K562 (cell line): Measurements from ENCODE around the gene PRPF6. TPM values are rescaled to one million over a fixed set of nuclear protein-coding genes. Genes with fewer than 3 reads are reported as not detected.

Source experiments
- ATAC-seq: fragments of 200-7000 bp; cut with Tn5 transposase; 3 replicates; pipeline ENCODE4 v1.9.1; 2020; ENCODE audit warnings: moderate library complexity
- BruUV-seq: library from RNA; stranded (reverse); fragments of 400-500 nt; replicated peaks from 2 replicates; lab custom pipeline; 2021; lab: Mats Ljungman, UMichigan
- CTCF ChIA-PET: fragments of 300-600 bp; formaldehyde crosslinking; extraction: SDS; loops from one replicate; lab custom pipeline; 2021; ENCODE audit warnings: low intra/inter-chr PET ratio; lab: Yijun Ruan, JAX
- POLR2A ChIA-PET: fragments of 300-600, 350-650 bp; sonication (Branson Sonifier 250); formaldehyde crosslinking; extraction: SDS; loops from one replicate; lab custom pipeline; 2021; ENCODE audit warnings: antibody characterized with exemption, inconsistent platforms; lab: Yijun Ruan, JAX
- DNase-seq, 4 experiments: peaks; one replicate each; pipeline versions ENCODE4 v3.0.0 to v3.0.0-alpha.2; 2011 to 2018; ENCODE audit warnings: low spot score in 3 of 4, mixed read lengths in 3 of 4; ENCODE audit errors: extremely low read depth in 1 of 4
- FAIRE-seq: peaks from 2 replicates; lab custom pipeline; 2011; peaks lifted over from hg19 to GRCh38; lab: Jason Lieb, UNC
- H2AFZ ChIP-seq: 2 replicates; pipeline ENCODE4 v1.6.0; 2011; ENCODE audit warnings: low read depth, low read length, control low read depth, inconsistent platforms
- H3K27ac ChIP-seq: fragments of 200-600 bp; 3 replicates; pipeline ENCODE4 v1.8.0; 2011; ENCODE audit warnings: low read depth, mild to moderate bottlenecking, control low read depth, inconsistent platforms, low read length, moderate library complexity, mixed read lengths; ENCODE audit errors: extremely low read depth
- H3K27me3 ChIP-seq, 2 experiments: fragments of 300-600 bp in 1 of 2; 2 replicates in 1 of 2; 3 replicates in 1 of 2; pipeline versions ENCODE4 v1.6.0 to v1.8.0; 2011; ENCODE audit warnings: inconsistent platforms in 2 of 2, low read length in 2 of 2, mild to moderate bottlenecking in 1 of 2, mixed read lengths in 1 of 2, moderate library complexity in 1 of 2; ENCODE audit not compliant: control insufficient read depth in 2 of 2, insufficient read depth in 2 of 2
- H3K36me3 ChIP-seq: fragments of 300-600 bp; 3 replicates; pipeline ENCODE4 v1.8.0; 2011; ENCODE audit warnings: mild to moderate bottlenecking, low read length, inconsistent platforms; ENCODE audit not compliant: control insufficient read depth, insufficient read depth
- H3K4me1 ChIP-seq, 2 experiments: fragments of 200-600 bp in 1 of 2; replicated peaks in 1 of 2; 2 replicates in 1 of 2; 3 replicates in 1 of 2; pipeline versions ENCODE4 v1.5.1 to v1.8.0; 2011; ENCODE audit warnings: inconsistent platforms in 2 of 2, low read length in 2 of 2, mild to moderate bottlenecking in 1 of 2, mixed read lengths in 1 of 2, moderate library complexity in 1 of 2; ENCODE audit not compliant: control insufficient read depth in 2 of 2, insufficient read depth in 2 of 2
- H3K4me2 ChIP-seq: 2 replicates; pipeline ENCODE4 v1.6.1; 2011; ENCODE audit warnings: low read length, control low read depth, inconsistent platforms, mixed read lengths; ENCODE audit not compliant: insufficient read depth
- H3K4me3 ChIP-seq: fragments of 200-600 bp; sonication (generic), shearing (Covaris generic); 2 replicates; pipeline ENCODE4 v1.5.1; 2016; ENCODE audit warnings: control low read depth, inconsistent platforms
- H3K79me2 ChIP-seq: fragments of 200-600 bp; 3 replicates; pipeline ENCODE4 v1.8.0; 2011; ENCODE audit warnings: low read length, inconsistent platforms; ENCODE audit not compliant: control insufficient read depth, insufficient read depth
- H3K9ac ChIP-seq, 2 experiments: 2 replicates each; pipeline versions ENCODE4 v1.6.0 to v1.6.1; 2011; ENCODE audit warnings: low read depth in 2 of 2, low read length in 2 of 2, control low read depth in 1 of 2, inconsistent platforms in 1 of 2, mild to moderate bottlenecking in 1 of 2, mixed read lengths in 1 of 2; ENCODE audit not compliant: insufficient read depth in 1 of 2
- H3K9me1 ChIP-seq: one replicate; pipeline ENCODE4 v1.6.0; 2011; ENCODE audit warnings: inconsistent platforms, mild to moderate bottlenecking, low read length, moderate library complexity; ENCODE audit not compliant: control insufficient read depth, insufficient read depth
- H3K9me3 ChIP-seq: replicated peaks from 2 replicates; pipeline ENCODE4 v1.5.1; 2011; ENCODE audit warnings: low read depth, low read length, inconsistent platforms; ENCODE audit not compliant: control insufficient read depth, insufficient read depth
- H4K20me1 ChIP-seq: replicated peaks from 2 replicates; pipeline ENCODE4 v1.6.1; 2011; ENCODE audit warnings: low read length, inconsistent platforms, mixed read lengths; ENCODE audit not compliant: control insufficient read depth, insufficient read depth
- ARID1B ChIP-seq: fragments of 450-650 bp; IDR thresholded peaks from 2 replicates; pipeline ENCODE4 v1.6.1; 2016; ENCODE audit warnings: antibody characterized with exemption, mild to moderate bottlenecking, inconsistent platforms
- ATF7 ChIP-seq: fragments of 450-650 bp; IDR thresholded peaks from 2 replicates; pipeline ENCODE4 v1.7.1; 2014; ENCODE audit warnings: mild to moderate bottlenecking, moderate library complexity
- CBFA2T3 ChIP-seq: fragments of 450-650 bp; IDR thresholded peaks from 2 replicates; pipeline ENCODE4 v1.6.1; 2017
- DACH1 ChIP-seq: fragments of 450-650 bp; IDR thresholded peaks from 2 replicates; pipeline ENCODE4 v1.6.1; 2018; ENCODE audit not compliant: partially characterized antibody
- EP300 ChIP-seq: IDR thresholded peaks from 2 replicates; pipeline ENCODE4 v1.6.1; 2012; ENCODE audit warnings: low read length, improper control_type of control experiment
- HDAC2 ChIP-seq: fragments of 450-650 bp; IDR thresholded peaks from 2 replicates; pipeline ENCODE4 v1.6.1; 2016; ENCODE audit warnings: mild to moderate bottlenecking
- MXI1 ChIP-seq: IDR thresholded peaks from 2 replicates; pipeline ENCODE4 v1.6.1; 2011; ENCODE audit warnings: low read depth, mild to moderate bottlenecking, improper control_type of control experiment, low read length
- MYNN ChIP-seq, 2 experiments: sonication (generic); formaldehyde crosslinking in 1 of 2; IDR thresholded peaks; 2 replicates each; pipeline versions ENCODE4 v1.5.0 to v1.6.1; 2016 to 2020; ENCODE audit warnings: antibody characterized with exemption in 1 of 2, missing genetic modification reagents in 1 of 2
- NR2C2 ChIP-seq, 2 experiments: fragments of 200-800 bp in 1 of 2; sonication (Bioruptor generic) in 1 of 2; sonication (generic) in 1 of 2; formaldehyde crosslinking in 1 of 2; IDR thresholded peaks; 2 replicates each; pipeline versions ENCODE4 v1.6.1 to v1.8.0; 2016 to 2022; ENCODE audit warnings: mild to moderate bottlenecking in 1 of 2, missing compliant biosample characterization in 1 of 2, missing genetic modification characterization in 1 of 2, missing genetic modification reagents in 1 of 2
- SIN3A ChIP-seq, 2 experiments: fragments of 150-350 bp in 1 of 2; IDR thresholded peaks; 2 replicates each; pipeline ENCODE4 v1.6.1; 2011 to 2016; ENCODE audit warnings: borderline replicate concordance in 2 of 2, low read depth in 2 of 2, low read length in 2 of 2, mild to moderate bottlenecking in 2 of 2, moderate library complexity in 2 of 2; ENCODE audit not compliant: control insufficient read depth in 1 of 2
- SMARCE1 ChIP-seq: fragments of 450-650 bp; IDR thresholded peaks from 2 replicates; pipeline ENCODE4 v1.7.1; 2016; ENCODE audit warnings: mild to moderate bottlenecking
- TEAD2 ChIP-seq: fragments of 450-650 bp; IDR thresholded peaks from 2 replicates; pipeline ENCODE4 v1.6.1; 2016; ENCODE audit warnings: missing genetic modification characterization, control low read depth, missing compliant biosample characterization
- ZBTB8A ChIP-seq: fragments of 450-650 bp; IDR thresholded peaks from 2 replicates; pipeline ENCODE4 v1.6.1; 2018; ENCODE audit warnings: mild to moderate bottlenecking, moderate library complexity; ENCODE audit not compliant: partially characterized antibody
- ZFX ChIP-seq: sonication (generic); formaldehyde crosslinking; IDR thresholded peaks from 2 replicates; pipeline ENCODE4 v1.8.0; 2022; ENCODE audit warnings: mild to moderate bottlenecking, missing genetic modification reagents, moderate library complexity
- WGBS: fragments of 100-300 bp; shearing (Covaris generic); methylation state at CpG from one replicate; pipeline ENCODE4 v1.1.6; 2016; ENCODE audit warnings: low coverage, mixed read lengths; ENCODE audit not compliant: insufficient coverage; ENCODE audit errors: missing lambda C conversion rate; 5-methylcytosine and 5-hydroxymethylcytosine counted together
- in situ Hi-C: fragments of 300-500 bp; cut with MboI; formaldehyde crosslinking; loops from 4 replicates; pipeline ENCODE4 v1.15.0; 2018; ENCODE audit warnings: inconsistent platforms, mixed read lengths
- intact Hi-C: fragments of 100-400 bp; cut with micrococcal nuclease; formaldehyde crosslinking; loops from 2 replicates; pipeline ENCODE4 v1.14.2; 2022
- polyA plus RNA-seq, 8 experiments: library from polyadenylated mRNA; depleted of rRNA in 4 of 8; stranded (reverse) in 5 of 8; unstranded in 3 of 8; fragments of >200 nt; fragmentation: Nextera tagmentation in 2 of 8; fragmentation: Illumina TruSeq in 1 of 8; extraction: Ambion mirVana in 2 of 8; extraction: Trizol in 1 of 8; gene quantifications; 2 replicates each; pipeline versions ENCODE4 v1.2.1 to v1.2.3, GENCODE V29; 2011 to 2014; ENCODE audit warnings: inconsistent platforms in 1 of 8, missing spikeins in 1 of 8
- total RNA-seq, 7 experiments: library from RNA; depleted of rRNA in 6 of 7; stranded (reverse); fragments of >200 nt in 6 of 7; fragmentation: Illumina TruSeq in 2 of 7; extraction: Trizol in 2 of 7; gene quantifications; 2 replicates each; pipeline versions ENCODE4 v1.2.1 to v1.2.3, GENCODE V29; 2011 to 2021; ENCODE audit warnings: low replicate concordance in 1 of 7
- TF ChIP-seq, protein P1 (sequence below): fragments of 450-650 bp; IDR thresholded peaks from 2 replicates; pipeline ENCODE4 v1.6.1; 2016; ENCODE audit warnings: antibody characterized with exemption
- TF ChIP-seq, protein P2 (sequence below), 2 experiments: fragments of 450-650 bp; conservative IDR thresholded peaks; 2 replicates each; pipeline ENCODE4 v1.6.1; 2017; ENCODE audit warnings: mild to moderate bottlenecking in 2 of 2, moderate library complexity in 2 of 2
- TF ChIP-seq, protein P3 (sequence below), 3 experiments: fragments of 200-800 bp in 1 of 3; sonication (Bioruptor generic) in 1 of 3; sonication (generic) in 1 of 3; formaldehyde crosslinking in 1 of 3; IDR thresholded peaks; 2 replicates each; pipeline versions ENCODE4 v1.6.1 to v1.8.0; 2016 to 2022; ENCODE audit warnings: mild to moderate bottlenecking in 2 of 3, missing compliant biosample characterization in 2 of 3, missing genetic modification characterization in 2 of 3, missing genetic modification reagents in 1 of 3

PRPF6 gene
- total and polyA plus RNA-seq, 9 of the 15 experiments (the other 6 are each of a cell fraction or from before 2014, with no cell fraction given), result 4.2 to 83.2 (median 59.9) TPM

GRCh38 chr20:63977739-63978276 is 3.1 kb upstream of the PRPF6 start:
- ChIA-PET POLR2A (interaction anchor here (0.6 kb wide), 2 partner anchors 9 to 83 kb away, joined by 3 read pairs; no protein-coding TSS in a partner anchor), CTCF (no interaction called here)
- DNase-seq (peak in 3 of 4 experiments; percentile 38 to 76 (median 58)), ATAC-seq (no peak), FAIRE-seq (peak; percentile 71)
- Histone ChIP-seq H3K36me3 (peaks cover 17% of the 10 kb centered on the region; the same call in 2 of the 3 replicates), H3K27ac (peak overlapping the region; percentile 83), H3K27me3 (no peaks in the 10 kb centered on the region), H3K4me1 (peaks cover 30 to 70% of the 10 kb centered on the region in 2 experiments), H2AFZ (peak overlapping the region; percentile 37), H3K4me3 (peak overlapping the region; percentile 100; the same call in 1 of the 2 replicates), H3K79me2 (peaks cover 24% of the 10 kb centered on the region), H3K9me1 (peaks cover 3% of the 10 kb centered on the region), H3K9ac (peak overlapping the region; percentile 53 to 72; a peak in 3 of 4 replicates), H4K20me1 (no peaks in the 10 kb centered on the region), H3K9me3 (no peaks in the 10 kb centered on the region), H3K4me2 (peak overlapping the region; percentile 74)
- BruUV-seq, result no TSS peak
- 25% methylated on average over 16 of the region's 16 CpGs for WGBS
- intact Hi-C loops (loop anchor here (5.0 to 10.0 kb wide), 3 partner anchors 74 to 193 kb away; partner anchors contain the start of genes ABHD16B and TPD52L2), in situ Hi-C loops (no loop called here)
- TF ChIP-seq SIN3A (IDR thresholded peaks at IDR 0.05; ENCODE audit: borderline replicate concordance in 2 of 2, control insufficient read depth in 1 of 2, low read depth in 2 of 2, low read length in 2 of 2) (peak in 1 of 2 experiments; percentile 67; a peak in 1 of 4 replicates), EP300 (peak; percentile 33; the same call in 1 of the 2 replicates), ATF7 (peak; percentile 32; the same call in 1 of the 2 replicates), ZFX (CRISPR knock-in tag) (0 out of 2 replicates have a peak, but pooled peaks have one; percentile 24), TEAD2 (no peak), DACH1 (peak; percentile 37), MXI1 (0 out of 2 replicates have a peak, but pooled peaks have one; percentile 47), MYNN (IDR thresholded peaks at IDR 0.05) (peak; percentile 75), MYNN (CRISPR knock-in tag; IDR thresholded peaks at IDR 0.05) (no peak), ARID1B (peak; percentile 48; the same call in 1 of the 2 replicates), HDAC2 (0 out of 2 replicates have a peak, but pooled peaks have one; percentile 42), CBFA2T3 (peak; percentile 62), NR2C2 (CRISPR knock-in tag; IDR thresholded peaks at IDR 0.05) (0 out of 2 replicates have a peak, but pooled peaks have one; percentile 37), NR2C2 (tag; IDR thresholded peaks at IDR 0.05) (no peak), SMARCE1 (peak; percentile 53; the same call in 1 of the 2 replicates), ZBTB8A (no peak)
- TF ChIP-seq, protein P1, sequence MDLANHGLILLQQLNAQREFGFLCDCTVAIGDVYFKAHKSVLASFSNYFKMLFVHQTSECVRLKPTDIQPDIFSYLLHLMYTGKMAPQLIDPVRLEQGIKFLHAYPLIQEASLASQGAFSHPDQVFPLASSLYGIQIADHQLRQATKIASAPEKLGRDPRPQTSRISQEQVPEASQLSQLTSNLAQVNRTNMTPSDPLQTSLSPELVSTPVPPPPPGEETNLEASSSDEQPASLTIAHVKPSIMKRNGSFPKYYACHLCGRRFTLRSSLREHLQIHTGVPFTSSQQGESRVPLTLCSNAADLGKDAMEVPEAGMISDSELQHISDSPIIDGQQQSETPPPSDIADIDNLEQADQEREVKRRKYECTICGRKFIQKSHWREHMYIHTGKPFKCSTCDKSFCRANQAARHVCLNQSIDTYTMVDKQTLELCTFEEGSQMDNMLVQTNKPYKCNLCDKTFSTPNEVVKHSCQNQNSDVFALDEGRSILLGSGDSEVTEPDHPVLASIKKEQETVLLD, result 0 out of 2 replicates have a peak, but pooled peaks have one; percentile 29
- TF ChIP-seq, protein P2, sequence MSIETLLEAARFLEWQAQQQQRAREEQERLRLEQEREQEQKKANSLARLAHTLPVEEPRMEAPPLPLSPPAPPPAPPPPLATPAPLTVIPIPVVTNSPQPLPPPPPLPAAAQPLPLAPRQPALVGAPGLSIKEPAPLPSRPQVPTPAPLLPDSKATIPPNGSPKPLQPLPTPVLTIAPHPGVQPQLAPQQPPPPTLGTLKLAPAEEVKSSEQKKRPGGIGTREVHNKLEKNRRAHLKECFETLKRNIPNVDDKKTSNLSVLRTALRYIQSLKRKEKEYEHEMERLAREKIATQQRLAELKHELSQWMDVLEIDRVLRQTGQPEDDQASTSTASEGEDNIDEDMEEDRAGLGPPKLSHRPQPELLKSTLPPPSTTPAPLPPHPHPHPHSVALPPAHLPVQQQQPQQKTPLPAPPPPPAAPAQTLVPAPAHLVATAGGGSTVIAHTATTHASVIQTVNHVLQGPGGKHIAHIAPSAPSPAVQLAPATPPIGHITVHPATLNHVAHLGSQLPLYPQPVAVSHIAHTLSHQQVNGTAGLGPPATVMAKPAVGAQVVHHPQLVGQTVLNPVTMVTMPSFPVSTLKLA (conservative IDR thresholded peaks at IDR 0.05), result peak; percentile 72 to 81
- TF ChIP-seq, protein P3, sequence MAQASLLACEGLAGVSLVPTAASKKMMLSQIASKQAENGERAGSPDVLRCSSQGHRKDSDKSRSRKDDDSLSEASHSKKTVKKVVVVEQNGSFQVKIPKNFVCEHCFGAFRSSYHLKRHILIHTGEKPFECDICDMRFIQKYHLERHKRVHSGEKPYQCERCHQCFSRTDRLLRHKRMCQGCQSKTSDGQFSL (CRISPR knock-in tag; IDR thresholded peaks at IDR 0.05), result peak; percentile 89
- TF ChIP-seq, protein P3 (tag; IDR thresholded peaks at IDR 0.05), result no peak
